RKO (cell line): ENCODE measurements around the gene UPP1.
"Not testable (repeated sequence)": the region's sequence is repeated elsewhere in the genome, so short reads cannot be mapped to it uniquely, and the experiment has no call there.

Experiments used
- DNase-seq: peaks from one replicate; pipeline ENCODE4 v3.0.0-alpha.2; 2016; ENCODE audit warnings: low spot score

Gene UPP1

GRCh38 chr7:48089046-48090003, at the start of gene UPP1:
Gene UPP1 (plus strand): TSS chr7:48089265. CDS start chr7:48094784, 5,519 bp downstream.
- peak; percentile 94 for DNase-seq

- DNase-seq: no peak
Observed at GRCh38 chr7:48040944-48041652, 48.0 kb upstream of the UPP1 start.

- DNase-seq: peak; percentile 48
Observed at GRCh38 chr7:48041653-48041970, 47.5 kb upstream of the UPP1 start.

- DNase-seq: no peak
Observed at GRCh38 chr7:48042216-48042615, 46.8 kb upstream of the UPP1 start.

GRCh38 chr7:48042636-48043035, 46.4 kb upstream of the UPP1 start:
- no peak for DNase-seq

- no peak for DNase-seq
Observed at GRCh38 chr7:48045195-48045765, 43.8 kb upstream of the UPP1 start.

GRCh38 chr7:48046458-48046857, 42.6 kb upstream of the UPP1 start:
- DNase-seq: no peak

- DNase-seq: no peak
Observed at GRCh38 chr7:48048113-48048512, 41.0 kb upstream of the UPP1 start.

GRCh38 chr7:48049850-48050249, 39.2 kb upstream of the UPP1 start:
- no peak for DNase-seq

GRCh38 chr7:48052748-48053147, 36.3 kb upstream of the UPP1 start:
- DNase-seq: peak; percentile 83

GRCh38 chr7:48053736-48054135, 35.3 kb upstream of the UPP1 start:
- no peak for DNase-seq

- DNase-seq: no peak
Observed at GRCh38 chr7:48058990-48059389, 30.1 kb upstream of the UPP1 start.

- DNase-seq: no peak
Observed at GRCh38 chr7:48059706-48060105, 29.4 kb upstream of the UPP1 start.

- DNase-seq: no peak
Observed at GRCh38 chr7:48063985-48064384, 25.1 kb upstream of the UPP1 start.

- DNase-seq: no peak
Observed at GRCh38 chr7:48067475-48067874, 21.6 kb upstream of the UPP1 start.

- no peak for DNase-seq
Observed at GRCh38 chr7:48074204-48074654, 14.8 kb upstream of the UPP1 start.

- DNase-seq: no peak
Observed at GRCh38 chr7:48077423-48077822, 11.6 kb upstream of the UPP1 start.

GRCh38 chr7:48078470-48078869, 10.6 kb upstream of the UPP1 start:
- DNase-seq: no peak

- DNase-seq: not testable (repeated sequence)
Observed at GRCh38 chr7:48082378-48082777, 6.7 kb upstream of the UPP1 start.

GRCh38 chr7:48083114-48083830, 5.8 kb upstream of the UPP1 start:
- DNase-seq: no peak

GRCh38 chr7:48084727-48085432, 4.2 kb upstream of the UPP1 start:
- peak; percentile 99 for DNase-seq

GRCh38 chr7:48085433-48085791, 3.7 kb upstream of the UPP1 start:
- no peak for DNase-seq
